Activated CD4-positive, alpha-beta memory T cell treated with anti-CD3 and anti-CD28 coated beads for 36 hours (primary cell): ENCODE data around the gene ZNF827. TPM values are rescaled to one million over a fixed set of nuclear protein-coding genes. Genes with fewer than 3 reads are reported as not detected.

ENCODE experiments used
- CTCF ChIA-PET: fragments of 350-600 bp; sonication (Branson Sonifier 250); formaldehyde crosslinking; loops from one replicate; lab custom pipeline; 2021; ENCODE audit warnings: antibody characterized with exemption, inconsistent platforms; lab: Charles Lee
- POLR2A ChIA-PET: fragments of 350-600 bp; sonication (Branson Sonifier 250); formaldehyde crosslinking; loops from one replicate; lab custom pipeline; 2021; ENCODE audit warnings: antibody characterized with exemption; lab: Charles Lee
- DNase-seq: peaks from one replicate; pipeline ENCODE4 v3.0.0-alpha.2; 2020
- H3K27ac Mint-ChIP-seq: one replicate; pipeline ENCODE4 v1.8.0; 2021; ENCODE audit warnings: mixed read lengths
- H3K27me3 Mint-ChIP-seq: one replicate; pipeline ENCODE4 v1.8.0; 2021; ENCODE audit warnings: mixed read lengths
- H3K36me3 Mint-ChIP-seq: one replicate; pipeline ENCODE4 v1.8.0; 2021; ENCODE audit warnings: mixed read lengths
- H3K4me1 Mint-ChIP-seq: one replicate; pipeline ENCODE4 v1.8.0; 2021; ENCODE audit warnings: low read depth, mixed read lengths
- H3K4me3 Mint-ChIP-seq: one replicate; pipeline ENCODE4 v1.8.0; 2021; ENCODE audit warnings: mild to moderate bottlenecking, mixed read lengths
- H3K9me3 Mint-ChIP-seq: one replicate; pipeline ENCODE4 v1.8.0; 2021; ENCODE audit warnings: mixed read lengths
- intact Hi-C: fragments of 100-400 bp; cut with micrococcal nuclease; formaldehyde crosslinking; loops from one replicate; pipeline ENCODE4 v1.15.1; 2023
- total RNA-seq, 2 experiments: library from RNA; stranded (reverse); gene quantifications; one replicate each; pipeline ENCODE4 v1.2.3, GENCODE V29; 2021

The ZNF827 gene
- total RNA-seq, 2 experiments from 2014 or later, result 17.3 to 17.7 TPM

GRCh38 chr4:145716661-145717200, 221.9 kb downstream of the ZNF827 start:
- CTCF ChIA-PET, result no interaction called here
- no peak for DNase-seq
- POLR2A ChIA-PET, result no interaction called here
- H3K9me3 Mint-ChIP-seq, result peaks cover 12% of the 10 kb centered on the region
- peaks cover 19% of the 10 kb centered on the region for H3K4me1 Mint-ChIP-seq
- peaks cover 1% of the 10 kb centered on the region for H3K36me3 Mint-ChIP-seq
- no peak overlapping the region for H3K4me3 Mint-ChIP-seq
- H3K27ac Mint-ChIP-seq, result no peak overlapping the region
- intact Hi-C loops, result no loop called here
- peaks cover 15% of the 10 kb centered on the region for H3K27me3 Mint-ChIP-seq

- Mint-ChIP-seq H3K4me3 (no peak overlapping the region), H3K27me3 (peaks cover 17% of the 10 kb centered on the region), H3K36me3 (peaks cover 4% of the 10 kb centered on the region), H3K27ac (no peak overlapping the region), H3K9me3 (peaks cover 15% of the 10 kb centered on the region), H3K4me1 (peaks cover 17% of the 10 kb centered on the region)
- ChIA-PET POLR2A (no interaction called here), CTCF (no interaction called here)
- intact Hi-C loops, result no loop called here
- no peak for DNase-seq
Measured at GRCh38 chr4:145716200-145716599, 222.4 kb downstream of the ZNF827 start.

- Mint-ChIP-seq H3K27ac (no peak overlapping the region), H3K4me1 (peaks cover 14% of the 10 kb centered on the region), H3K27me3 (peaks cover 5% of the 10 kb centered on the region), H3K36me3 (peaks cover 4% of the 10 kb centered on the region), H3K9me3 (peaks cover 20% of the 10 kb centered on the region), H3K4me3 (no peak overlapping the region)
- ChIA-PET POLR2A (interaction anchor here (0.7 kb wide), 2 partner anchors 8 to 10 kb away, joined by 3 read pairs; no protein-coding TSS in a partner anchor), CTCF (no interaction called here)
- intact Hi-C loops, result loop anchor here (1.0 kb wide), 2 partner anchors 8 to 91 kb away; partner anchors contain the start of gene MMAA
- DNase-seq, result peak; percentile 30
Measured at GRCh38 chr4:145709843-145710242, 228.8 kb downstream of the ZNF827 start.

DNA sequence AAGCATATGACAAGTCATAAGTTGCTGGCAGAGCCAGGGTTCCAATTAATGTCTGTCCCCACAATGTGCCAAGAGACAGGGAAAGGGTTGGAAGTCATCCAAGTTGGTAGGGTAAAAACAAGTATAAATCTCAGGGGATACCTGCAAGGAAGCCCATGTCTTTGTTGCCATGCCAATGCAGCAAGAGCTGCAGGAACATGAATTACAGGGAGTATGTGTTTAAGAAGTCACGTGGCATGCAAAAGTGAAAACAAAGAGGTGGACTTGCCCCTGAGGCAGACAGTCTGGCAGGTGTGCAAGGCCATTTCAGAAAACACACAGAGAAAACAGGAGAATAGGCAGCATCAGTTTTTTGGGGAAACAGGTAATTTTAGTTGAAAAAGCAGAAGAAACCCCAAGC, 229.3 kb downstream of the ZNF827 start:
- H3K4me1 Mint-ChIP-seq, result peaks cover 14% of the 10 kb centered on the region
- peaks cover 4% of the 10 kb centered on the region for H3K36me3 Mint-ChIP-seq
- ChIA-PET POLR2A (interaction anchor here (0.7 kb wide), 2 partner anchors 9 to 11 kb away, joined by 3 read pairs; no protein-coding TSS in a partner anchor), CTCF (no interaction called here)
- H3K27ac Mint-ChIP-seq, result peak overlapping the region; percentile 46
- H3K4me3 Mint-ChIP-seq, result no peak overlapping the region
- intact Hi-C loops, result no loop called here
- H3K9me3 Mint-ChIP-seq, result peaks cover 20% of the 10 kb centered on the region
- peaks cover 5% of the 10 kb centered on the region for H3K27me3 Mint-ChIP-seq
- no peak for DNase-seq

Other genes starting within 250 kb of the ZNF827 start
- 10 to 100 TPM; 64.2 to 65.5 TPM for gene LSM6, start 236.9 kb upstream of the ZNF827 start, total RNA-seq